ENCODE results near the gene NMT1. TPM values are rescaled to one million over a fixed set of nuclear protein-coding genes. Genes with fewer than 3 reads are reported as not detected.

The NMT1 gene
- polyA plus RNA-seq, 1 of the 3 experiments (the other 2 are of a cell fraction): 30.1 TPM

DNA sequence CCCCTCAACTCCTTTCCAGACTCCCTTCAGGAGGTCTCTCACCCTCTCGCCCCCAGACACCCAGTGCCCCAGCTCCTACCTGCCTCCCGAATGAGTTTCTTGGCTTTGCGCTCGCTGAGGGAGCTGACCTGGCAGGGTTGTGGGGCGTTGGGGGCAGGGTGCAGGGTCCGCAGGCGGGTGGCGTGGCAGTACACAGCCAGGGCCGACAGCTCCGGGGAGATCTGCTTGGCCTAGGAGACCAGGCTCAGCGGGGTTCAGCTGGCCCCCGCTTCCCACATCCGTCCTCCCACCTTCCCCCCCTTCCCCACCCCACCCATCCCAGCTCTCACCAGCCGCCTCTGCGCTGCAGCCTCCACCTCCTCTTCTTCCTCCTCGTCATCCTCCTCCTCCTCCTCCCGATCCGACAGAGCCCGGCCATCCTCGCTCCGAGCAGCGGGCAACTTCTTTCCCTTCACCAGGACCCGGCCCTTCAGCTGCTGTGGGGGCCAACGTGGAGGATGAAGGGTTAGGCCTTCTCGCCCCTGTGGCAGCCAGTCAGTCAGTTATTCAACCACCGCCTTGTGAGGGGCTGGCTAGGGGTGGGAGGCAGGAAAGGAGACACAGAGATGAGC, 54.0 kb downstream of the NMT1 start:
- H3K9ac ChIP-seq: no peak overlapping the region
- peaks cover 5 to 23% of the 10 kb centered on the region in 2 experiments for H3K36me3 ChIP-seq (replicated peaks in 1 of 2; ENCODE audit: control insufficient read depth in 1 of 2, insufficient read depth in 2 of 2, low read length in 1 of 2)
- ChIA-PET CTCF (interaction anchor here (1.0 to 9.1 kb wide), 5 partner anchors 16 to 82 kb away, joined by 3 to 169 read pairs (median 4); partner anchors contain the start of genes ACBD4 and PLCD3), POLR2A (interaction anchor here (0.6 kb wide), 1 partner anchor 14 kb away, joined by 3 read pairs; no protein-coding TSS in a partner anchor)
- H3K79me2 ChIP-seq (ENCODE audit: insufficient read depth): no peaks in the 10 kb centered on the region
- H2AFZ ChIP-seq (ENCODE audit: low read depth): no peak overlapping the region
- H3K4me2 ChIP-seq: no peak overlapping the region
- H3K27me3 ChIP-seq (ENCODE audit: insufficient read depth): no peaks in the 10 kb centered on the region
- no peak for DNase-seq
- peaks cover 5% of the 10 kb centered on the region for H3F3A ChIP-seq (replicated peaks; ENCODE audit: insufficient read depth)
- no peak overlapping the region for H3K4me3 ChIP-seq (ENCODE audit: low read depth in 2 of 2, low read length in 1 of 2)
- H4K20me1 ChIP-seq (ENCODE audit: insufficient read depth): no peaks in the 10 kb centered on the region
- no peak for TF ChIP-seq RCOR1 (IDR thresholded peaks at IDR 0.05; ENCODE audit: low read length)
- no peak for TF ChIP-seq JUND (IDR thresholded peaks at IDR 0.05)
- no peak for TF ChIP-seq SIN3A (IDR thresholded peaks at IDR 0.05; ENCODE audit: borderline replicate concordance, low read depth, low read length)
- TF ChIP-seq NRF1 (IDR thresholded peaks at IDR 0.05; ENCODE audit: low read depth, low read length): no peak
- no peak for TF ChIP-seq NFIC (IDR thresholded peaks at IDR 0.05; ENCODE audit: borderline replicate concordance)
- TF ChIP-seq TEAD4 (IDR thresholded peaks at IDR 0.05; ENCODE audit: borderline replicate concordance, insufficient read depth): no peak
- no peak for TF ChIP-seq ELF1 (IDR thresholded peaks at IDR 0.05)
- TF ChIP-seq, protein P1, sequence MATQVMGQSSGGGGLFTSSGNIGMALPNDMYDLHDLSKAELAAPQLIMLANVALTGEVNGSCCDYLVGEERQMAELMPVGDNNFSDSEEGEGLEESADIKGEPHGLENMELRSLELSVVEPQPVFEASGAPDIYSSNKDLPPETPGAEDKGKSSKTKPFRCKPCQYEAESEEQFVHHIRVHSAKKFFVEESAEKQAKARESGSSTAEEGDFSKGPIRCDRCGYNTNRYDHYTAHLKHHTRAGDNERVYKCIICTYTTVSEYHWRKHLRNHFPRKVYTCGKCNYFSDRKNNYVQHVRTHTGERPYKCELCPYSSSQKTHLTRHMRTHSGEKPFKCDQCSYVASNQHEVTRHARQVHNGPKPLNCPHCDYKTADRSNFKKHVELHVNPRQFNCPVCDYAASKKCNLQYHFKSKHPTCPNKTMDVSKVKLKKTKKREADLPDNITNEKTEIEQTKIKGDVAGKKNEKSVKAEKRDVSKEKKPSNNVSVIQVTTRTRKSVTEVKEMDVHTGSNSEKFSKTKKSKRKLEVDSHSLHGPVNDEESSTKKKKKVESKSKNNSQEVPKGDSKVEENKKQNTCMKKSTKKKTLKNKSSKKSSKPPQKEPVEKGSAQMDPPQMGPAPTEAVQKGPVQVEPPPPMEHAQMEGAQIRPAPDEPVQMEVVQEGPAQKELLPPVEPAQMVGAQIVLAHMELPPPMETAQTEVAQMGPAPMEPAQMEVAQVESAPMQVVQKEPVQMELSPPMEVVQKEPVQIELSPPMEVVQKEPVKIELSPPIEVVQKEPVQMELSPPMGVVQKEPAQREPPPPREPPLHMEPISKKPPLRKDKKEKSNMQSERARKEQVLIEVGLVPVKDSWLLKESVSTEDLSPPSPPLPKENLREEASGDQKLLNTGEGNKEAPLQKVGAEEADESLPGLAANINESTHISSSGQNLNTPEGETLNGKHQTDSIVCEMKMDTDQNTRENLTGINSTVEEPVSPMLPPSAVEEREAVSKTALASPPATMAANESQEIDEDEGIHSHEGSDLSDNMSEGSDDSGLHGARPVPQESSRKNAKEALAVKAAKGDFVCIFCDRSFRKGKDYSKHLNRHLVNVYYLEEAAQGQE (IDR thresholded peaks at IDR 0.05; ENCODE audit: low read depth, low read length): no peak
- TF ChIP-seq, protein P2, sequence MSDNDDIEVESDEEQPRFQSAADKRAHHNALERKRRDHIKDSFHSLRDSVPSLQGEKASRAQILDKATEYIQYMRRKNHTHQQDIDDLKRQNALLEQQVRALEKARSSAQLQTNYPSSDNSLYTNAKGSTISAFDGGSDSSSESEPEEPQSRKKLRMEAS (IDR thresholded peaks at IDR 0.05; ENCODE audit: low read depth): no peak
- TF ChIP-seq GATA2 (CRISPR knock-in tag; IDR thresholded peaks at IDR 0.05): no peak
- TF ChIP-seq MEF2A (IDR thresholded peaks at IDR 0.05; ENCODE audit: borderline replicate concordance, low read depth): no peak
- TF ChIP-seq TAF1 (IDR thresholded peaks at IDR 0.05; ENCODE audit: borderline replicate concordance, low read depth, low read length): no peak
- TF ChIP-seq RFX5 (IDR thresholded peaks at IDR 0.05; ENCODE audit: low read length): no peak
- no peak for TF ChIP-seq MXI1 (IDR thresholded peaks at IDR 0.05; ENCODE audit: low read depth, low read length)
- H3K9me2 ChIP-seq: no peaks in the 10 kb centered on the region
- H3K27ac ChIP-seq (ENCODE audit: low read depth in 2 of 2, low read length in 1 of 2): no peak overlapping the region
- peaks cover 0 to 26% of the 10 kb centered on the region in 2 experiments; a peak in 1 of 4 replicates for H3K4me1 ChIP-seq (ENCODE audit: control insufficient read depth in 1 of 2, insufficient read depth in 2 of 2, low read depth in 1 of 2, low read length in 1 of 2)
- H3K9me3 ChIP-seq: no peaks in the 10 kb centered on the region
- WGBS (ENCODE audit: low lambda C conversion rate): 95% methylated on average over 22 of the region's 26 CpGs

DNA sequence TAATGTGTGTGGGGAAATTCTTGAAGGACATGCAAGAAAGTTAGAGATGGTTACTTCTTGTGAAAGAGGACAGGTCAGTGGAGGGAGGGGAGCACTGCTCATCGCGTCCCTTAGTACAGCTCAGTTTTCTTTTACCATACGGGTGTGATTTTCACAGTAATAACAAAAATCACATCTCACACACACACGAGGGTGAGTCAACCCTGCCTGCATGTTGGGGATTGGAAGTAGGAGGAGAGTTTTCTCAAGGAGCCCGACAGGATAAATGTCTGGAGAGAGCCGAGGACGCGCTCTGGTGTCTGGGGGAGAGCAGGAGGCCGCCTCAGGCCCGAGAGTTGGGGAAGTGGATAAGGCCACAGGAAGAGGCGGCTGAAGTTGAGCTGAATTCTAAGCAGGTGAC, 54.8 kb downstream of the NMT1 start:
- H2AFZ ChIP-seq (ENCODE audit: low read depth): no peak overlapping the region
- no peaks in the 10 kb centered on the region for H3K27me3 ChIP-seq (ENCODE audit: insufficient read depth)
- DNase-seq: no peak
- H3F3A ChIP-seq (replicated peaks; ENCODE audit: insufficient read depth): peaks cover 5% of the 10 kb centered on the region
- no peaks in the 10 kb centered on the region for H4K20me1 ChIP-seq (ENCODE audit: insufficient read depth)
- H3K9ac ChIP-seq: no peak overlapping the region
- H3K27ac ChIP-seq (ENCODE audit: low read depth in 2 of 2, low read length in 1 of 2): no peak overlapping the region; a peak in 1 of 4 replicates
- no peak overlapping the region for H3K4me2 ChIP-seq
- TF ChIP-seq MEF2A (IDR thresholded peaks at IDR 0.05; ENCODE audit: borderline replicate concordance, low read depth) (no peak), MXI1 (IDR thresholded peaks at IDR 0.05; ENCODE audit: low read depth, low read length) (no peak), TEAD4 (IDR thresholded peaks at IDR 0.05; ENCODE audit: borderline replicate concordance, insufficient read depth) (no peak), NFIC (IDR thresholded peaks at IDR 0.05; ENCODE audit: borderline replicate concordance) (no peak), YY1 (IDR thresholded peaks at IDR 0.05; ENCODE audit: low read depth) (no peak)
- TF ChIP-seq, protein P3, sequence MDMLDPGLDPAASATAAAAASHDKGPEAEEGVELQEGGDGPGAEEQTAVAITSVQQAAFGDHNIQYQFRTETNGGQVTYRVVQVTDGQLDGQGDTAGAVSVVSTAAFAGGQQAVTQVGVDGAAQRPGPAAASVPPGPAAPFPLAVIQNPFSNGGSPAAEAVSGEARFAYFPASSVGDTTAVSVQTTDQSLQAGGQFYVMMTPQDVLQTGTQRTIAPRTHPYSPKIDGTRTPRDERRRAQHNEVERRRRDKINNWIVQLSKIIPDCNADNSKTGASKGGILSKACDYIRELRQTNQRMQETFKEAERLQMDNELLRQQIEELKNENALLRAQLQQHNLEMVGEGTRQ (IDR thresholded peaks at IDR 0.05; ENCODE audit: borderline replicate concordance, low read depth, low read length): no peak
- TF ChIP-seq, protein P4, sequence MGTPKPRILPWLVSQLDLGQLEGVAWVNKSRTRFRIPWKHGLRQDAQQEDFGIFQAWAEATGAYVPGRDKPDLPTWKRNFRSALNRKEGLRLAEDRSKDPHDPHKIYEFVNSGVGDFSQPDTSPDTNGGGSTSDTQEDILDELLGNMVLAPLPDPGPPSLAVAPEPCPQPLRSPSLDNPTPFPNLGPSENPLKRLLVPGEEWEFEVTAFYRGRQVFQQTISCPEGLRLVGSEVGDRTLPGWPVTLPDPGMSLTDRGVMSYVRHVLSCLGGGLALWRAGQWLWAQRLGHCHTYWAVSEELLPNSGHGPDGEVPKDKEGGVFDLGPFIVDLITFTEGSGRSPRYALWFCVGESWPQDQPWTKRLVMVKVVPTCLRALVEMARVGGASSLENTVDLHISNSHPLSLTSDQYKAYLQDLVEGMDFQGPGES (IDR thresholded peaks at IDR 0.05; ENCODE audit: low read depth, low read length): no peak
- no peak overlapping the region for H3K4me3 ChIP-seq (ENCODE audit: low read depth in 2 of 2, low read length in 1 of 2)
- POLR2A ChIA-PET: no interaction called here
- WGBS (ENCODE audit: low lambda C conversion rate): 90% methylated on average over 11 of the region's 11 CpGs
- peaks cover 0 to 30% of the 10 kb centered on the region in 2 experiments; a peak in 1 of 4 replicates for H3K4me1 ChIP-seq (ENCODE audit: control insufficient read depth in 1 of 2, insufficient read depth in 2 of 2, low read depth in 1 of 2, low read length in 1 of 2)
- CTCF ChIA-PET: interaction anchor here (0.7 to 9.1 kb wide), 6 partner anchors 16 to 103 kb away, joined by 3 to 169 read pairs (median 4); partner anchors contain the start of genes ACBD4 and PLCD3
- no peaks in the 10 kb centered on the region for H3K9me2 ChIP-seq
- H3K79me2 ChIP-seq (ENCODE audit: insufficient read depth): no peaks in the 10 kb centered on the region
- peaks cover 5 to 23% of the 10 kb centered on the region in 2 experiments for H3K36me3 ChIP-seq (replicated peaks in 1 of 2; ENCODE audit: control insufficient read depth in 1 of 2, insufficient read depth in 2 of 2, low read length in 1 of 2)
- H3K9me3 ChIP-seq: no peaks in the 10 kb centered on the region

All from SK-N-SH (cell line).